GM23338 (cell line): Measurements from ENCODE around the gene FBN2.

Experiments
- CREB1 ChIP-seq: fragments of 250-450 bp; sonication (Bioruptor Pico); IDR thresholded peaks from 2 replicates; pipeline ENCODE4 v1.5.0; 2020; ENCODE audit warnings: low read depth, mild to moderate bottlenecking, moderate library complexity
- CTCF ChIP-seq, 2 experiments: fragments of 200-600 bp in 1 of 2; sonication (generic) in 1 of 2; conservative IDR thresholded peaks; 2 replicates each; pipeline versions ENCODE4 v1.5.1 to v1.6.1; 2016 to 2017; ENCODE audit warnings: antibody characterized with exemption in 2 of 2, low read depth in 2 of 2, mild to moderate bottlenecking in 2 of 2, moderate library complexity in 1 of 2
- ETS1 ChIP-seq: IDR thresholded peaks from 2 replicates; pipeline ENCODE4 v1.6.1; 2016; ENCODE audit warnings: antibody characterized with exemption
- EZH2 ChIP-seq: fragments of 200-600 bp; sonication (generic); IDR thresholded peaks from one replicate; pipeline ENCODE4 v1.8.0; 2017; ENCODE audit warnings: antibody characterized with exemption, mild to moderate bottlenecking, low read depth; ENCODE audit not compliant: unreplicated experiment
- EZH2phosphoT487 ChIP-seq: fragments of 200-600 bp; sonication (generic); IDR thresholded peaks from one replicate; pipeline ENCODE4 v1.8.1; 2018; ENCODE audit warnings: antibody characterized with exemption; ENCODE audit not compliant: unreplicated experiment
- JUNB ChIP-seq: IDR thresholded peaks from one replicate; pipeline ENCODE4 v1.6.1; 2016; ENCODE audit warnings: antibody characterized with exemption; ENCODE audit not compliant: unreplicated experiment
- NANOG ChIP-seq: IDR thresholded peaks from 2 replicates; pipeline ENCODE4 v1.6.1; 2016; ENCODE audit warnings: antibody characterized with exemption, borderline replicate concordance
- POLR2AphosphoS5 ChIP-seq: IDR thresholded peaks from 2 replicates; pipeline ENCODE4 v1.6.1; 2016; ENCODE audit warnings: antibody characterized with exemption, low read depth
- REST ChIP-seq: IDR thresholded peaks from one replicate; pipeline ENCODE4 v1.6.1; 2018; ENCODE audit warnings: antibody characterized with exemption; ENCODE audit not compliant: unreplicated experiment
- ZNF114 ChIP-seq: fragments of 250-450 bp; sonication (Bioruptor Pico); IDR thresholded peaks from 2 replicates; pipeline ENCODE4 v1.5.0; 2020; ENCODE audit warnings: mild to moderate bottlenecking, moderate library complexity
- ZNF331 ChIP-seq: fragments of 250-450 bp; sonication (Bioruptor Pico); IDR thresholded peaks from 2 replicates; pipeline ENCODE4 v1.5.0; 2020; ENCODE audit warnings: low read depth, mild to moderate bottlenecking, moderate library complexity

- TF ChIP-seq REST (no peak), CTCF (conservative IDR thresholded peaks at IDR 0.05; ENCODE audit: low read depth in 2 of 2) (no peak), CREB1 (CRISPR knock-in tag) (no peak), EZH2phosphoT487 (no peak), ZNF331 (CRISPR knock-in tag) (no peak), ZNF114 (CRISPR knock-in tag) (no peak), EZH2 (no peak), POLR2AphosphoS5 (no peak), ETS1 (no peak), JUNB (no peak), NANOG (no peak)
These were observed 180.8 kb downstream of the FBN2 start for GRCh38 chr5:128357226-128357625.
